A549 (cell line): Measurements from ENCODE around the gene DNAH5. TPM values are rescaled to one million over a fixed set of nuclear protein-coding genes. Genes with fewer than 3 reads are reported as not detected.

Experiments
- ATAC-seq, 2 experiments: fragments of 200-7000 bp in 1 of 2; fragments of >200 bp in 1 of 2; cut with Nextera tagmentation in 1 of 2; cut with Tn5 transposase in 1 of 2; 3 replicates each; pipeline versions ENCODE4 v1.8.0 to v1.9.1; 2018 to 2020; ENCODE audit warnings: mild to moderate bottlenecking in 1 of 2, moderate library complexity in 1 of 2
- CTCF ChIA-PET: fragments of 300-600 bp; sonication (Branson Sonifier 250); formaldehyde crosslinking; extraction: SDS; loops from one replicate; lab custom pipeline; 2021; ENCODE audit warnings: antibody characterized with exemption, inconsistent platforms; lab: Yijun Ruan, JAX
- POLR2A ChIA-PET: fragments of 350-600 bp; formaldehyde crosslinking; extraction: SDS; loops from one replicate; lab custom pipeline; 2021; ENCODE audit warnings: antibody characterized with exemption, inconsistent platforms; lab: Yijun Ruan, JAX
- DNase-seq, 2 experiments: peaks; one replicate each; pipeline versions ENCODE4 v3.0.0 to v3.0.0-alpha.2; 2011 to 2016; ENCODE audit warnings: low read depth in 1 of 2, low spot score in 1 of 2
- FAIRE-seq: peaks from 2 replicates; lab custom pipeline; 2011; peaks lifted over from hg19 to GRCh38; lab: Jason Lieb, UNC
- H3K27ac ChIP-seq, 2 experiments: fragments of >200 bp; sonication (Bioruptor Twin); formaldehyde crosslinking; 3 replicates each; pipeline ENCODE4 v1.5.1; 2016 to 2017
- H3K4me1 ChIP-seq: fragments of >200 bp; sonication (Bioruptor Twin); formaldehyde crosslinking; 3 replicates; pipeline ENCODE4 v1.6.1; 2016
- H3K4me2 ChIP-seq: fragments of >200 bp; sonication (Bioruptor Twin); formaldehyde crosslinking; 3 replicates; pipeline ENCODE4 v1.6.1; 2016
- H3K4me3 ChIP-seq: fragments of >200 bp; sonication (Bioruptor Twin); formaldehyde crosslinking; 3 replicates; pipeline ENCODE4 v1.5.1; 2016
- H3K9me3 ChIP-seq: fragments of >200 bp; sonication (Bioruptor Twin); formaldehyde crosslinking; 3 replicates; pipeline ENCODE4 v1.6.1; 2016
- BCL3 ChIP-seq: fragments of >200 bp; sonication (Bioruptor Twin); formaldehyde crosslinking; IDR thresholded peaks from 3 replicates; pipeline ENCODE4 v1.6.1; 2016
- CEBPB ChIP-seq, 2 experiments: fragments of >200 bp in 1 of 2; sonication (Bioruptor Twin) in 1 of 2; formaldehyde crosslinking in 1 of 2; IDR thresholded peaks; 2 replicates each; pipeline ENCODE4 v1.6.1; 2012 to 2016
- CHD2 ChIP-seq: fragments of 150-350 bp; IDR thresholded peaks from 2 replicates; pipeline ENCODE4 v1.6.1; 2014; ENCODE audit warnings: low read length; ENCODE audit not compliant: partially characterized antibody
- CHD4 ChIP-seq: fragments of 200-600 bp; sonication (generic); IDR thresholded peaks from 2 replicates; pipeline ENCODE4 v1.6.1; 2016; ENCODE audit warnings: antibody characterized with exemption, mild to moderate bottlenecking, borderline replicate concordance
- E2F6 ChIP-seq: IDR thresholded peaks from 2 replicates; pipeline ENCODE4 v1.6.1; 2012; ENCODE audit warnings: low read depth, borderline replicate concordance
- ELK1 ChIP-seq: fragments of 150-350 bp; IDR thresholded peaks from 2 replicates; pipeline ENCODE4 v1.6.1; 2014; ENCODE audit warnings: low read depth, mild to moderate bottlenecking, low read length
- EP300 ChIP-seq, 2 experiments: fragments of >200 bp; sonication (Bioruptor Twin); formaldehyde crosslinking; IDR thresholded peaks; 2 replicates in 1 of 2; 3 replicates in 1 of 2; pipeline ENCODE4 v1.6.1; 2016 to 2017
- FOSL2 ChIP-seq, 2 experiments: fragments of 450-650 bp in 1 of 2; fragments of >200 bp in 1 of 2; sonication (Bioruptor Twin) in 1 of 2; formaldehyde crosslinking; IDR thresholded peaks; 2 replicates each; pipeline versions ENCODE4 v1.5.0 to v1.6.1; 2016 to 2020; ENCODE audit warnings: mild to moderate bottlenecking in 1 of 2, moderate library complexity in 1 of 2
- GATA3 ChIP-seq: IDR thresholded peaks from 2 replicates; pipeline ENCODE4 v1.6.1; 2012; ENCODE audit warnings: borderline replicate concordance
- HOXB5 ChIP-seq: fragments of 250-450 bp; sonication (Bioruptor Pico); IDR thresholded peaks from 2 replicates; pipeline ENCODE4 v1.5.0; 2020; ENCODE audit warnings: mild to moderate bottlenecking, moderate library complexity
- JUNB ChIP-seq: fragments of >200 bp; sonication (Bioruptor Twin); formaldehyde crosslinking; IDR thresholded peaks from 2 replicates; pipeline ENCODE4 v1.6.1; 2016
- MAZ ChIP-seq: fragments of 150-350 bp; IDR thresholded peaks from 2 replicates; pipeline ENCODE4 v1.6.1; 2014; ENCODE audit warnings: antibody characterized with exemption, low read depth, low read length, borderline replicate concordance
- MYC ChIP-seq: IDR thresholded peaks from 2 replicates; pipeline ENCODE4 v1.6.1; 2012; ENCODE audit warnings: mild to moderate bottlenecking, inconsistent platforms, low read length, improper control_type of control experiment, borderline replicate concordance
- NR3C1 ChIP-seq: fragments of >200 bp; sonication (Bioruptor Twin); formaldehyde crosslinking; IDR thresholded peaks from 3 replicates; pipeline ENCODE4 v1.6.1; 2017
- POLR2A ChIP-seq: IDR thresholded peaks from 2 replicates; pipeline ENCODE4 v1.6.1; 2012; ENCODE audit warnings: mild to moderate bottlenecking, low read length
- RAD21 ChIP-seq, 2 experiments: fragments of >200 bp in 1 of 2; sonication (Bioruptor Twin) in 1 of 2; formaldehyde crosslinking in 1 of 2; IDR thresholded peaks in 1 of 2; conservative IDR thresholded peaks in 1 of 2; 2 replicates in 1 of 2; 3 replicates in 1 of 2; pipeline ENCODE4 v1.6.1; 2012 to 2018; ENCODE audit warnings: inconsistent platforms in 1 of 2
- RCOR1 ChIP-seq: fragments of 150-350 bp; IDR thresholded peaks from 2 replicates; pipeline ENCODE4 v1.6.1; 2014; ENCODE audit warnings: antibody characterized with exemption, low read length, low read depth
- RFX5 ChIP-seq: fragments of 450-650 bp; IDR thresholded peaks from 2 replicates; pipeline ENCODE4 v1.7.1; 2014; ENCODE audit warnings: antibody characterized with exemption, mild to moderate bottlenecking, moderate library complexity
- SMC3 ChIP-seq: fragments of >200 bp; sonication (Bioruptor Twin); formaldehyde crosslinking; IDR thresholded peaks from 3 replicates; pipeline ENCODE4 v1.6.1; 2018; ENCODE audit warnings: inconsistent platforms
- SREBF2 ChIP-seq: fragments of 450-650 bp; IDR thresholded peaks from 2 replicates; pipeline ENCODE4 v1.6.1; 2014; ENCODE audit warnings: mild to moderate bottlenecking, moderate library complexity
- TP53 ChIP-seq: fragments of 250-450 bp; sonication (Bioruptor Pico); IDR thresholded peaks from 2 replicates; pipeline ENCODE4 v1.5.0; 2021; ENCODE audit warnings: mild to moderate bottlenecking, moderate library complexity
- USF2 ChIP-seq: fragments of 450-650 bp; IDR thresholded peaks from 2 replicates; pipeline ENCODE4 v1.6.1; 2014; ENCODE audit warnings: antibody characterized with exemption
- ZC3H11A ChIP-seq: fragments of 450-650 bp; IDR thresholded peaks from 2 replicates; pipeline ENCODE4 v1.6.1; 2014; ENCODE audit warnings: antibody characterized with exemption, mild to moderate bottlenecking
- ZFP36 ChIP-seq: fragments of 450-650 bp; IDR thresholded peaks from 2 replicates; pipeline ENCODE4 v1.6.1; 2014; ENCODE audit warnings: borderline replicate concordance; ENCODE audit not compliant: partially characterized antibody
- WGBS: methylation state at CpG from one replicate; pipeline ENCODE4 v1.1.6; 2017; ENCODE audit errors: missing lambda C conversion rate; 5-methylcytosine and 5-hydroxymethylcytosine counted together
- polyA plus RNA-seq, 4 experiments: library from polyadenylated mRNA; depleted of rRNA in 3 of 4; stranded (reverse); fragments of >200 nt; fragmentation: RNase III in 1 of 4; extraction: RNeasy Plus Mini Kit Qiagen cat#74134 plus additional on column Dnase treatment in 1 of 4; gene quantifications; 2 replicates in 3 of 4; 3 replicates in 1 of 4; pipeline ENCODE4 v1.2.3, GENCODE V29; 2011 to 2017

The DNAH5 gene
- polyA plus RNA-seq, 2 of the 4 experiments (the other 2 are of a cell fraction), result 0.15 to 1.0 TPM

GRCh38 chr5:13783726-13784125 is 160.8 kb downstream of the DNAH5 start:
- ChIA-PET POLR2A (no interaction called here), CTCF (no interaction called here)

GRCh38 chr5:13780081-13780480 is 164.4 kb downstream of the DNAH5 start:
- DNase-seq (no peak), ATAC-seq (no peak), FAIRE-seq (no peak)
- Histone ChIP-seq H3K9me3 (no peaks in the 10 kb centered on the region), H3K4me1 (no peaks in the 10 kb centered on the region), H3K4me2 (no peak overlapping the region), H3K27ac (no peak overlapping the region), H3K4me3 (no peak overlapping the region)
- 87% methylated on average over 1 of the region's 1 CpG for WGBS
- ChIA-PET CTCF (interaction anchor here (1.1 kb wide), 1 partner anchor 11 kb away, joined by 3 read pairs; no protein-coding TSS in a partner anchor), POLR2A (no interaction called here)
- TF ChIP-seq E2F6 (no peak), NR3C1 (no peak), FOSL2 (IDR thresholded peaks at IDR 0.05) (no peak), FOSL2 (CRISPR knock-in tag; IDR thresholded peaks at IDR 0.05) (no peak), EP300 (IDR thresholded peaks at IDR 0.05) (no peak), JUNB (no peak), MAZ (no peak), CEBPB (IDR thresholded peaks at IDR 0.05) (no peak), CHD4 (no peak), BCL3 (no peak), ZFP36 (no peak), RFX5 (no peak), CHD2 (no peak), RCOR1 (no peak), GATA3 (no peak), SMC3 (no peak), MYC (no peak), ELK1 (no peak), POLR2A (no peak), TP53 (CRISPR knock-in tag) (no peak), ZC3H11A (no peak)

More at GRCh38 chr5:13783726-13784125, 160.8 kb downstream of the DNAH5 start:
- Histone ChIP-seq H3K9me3 (no peaks in the 10 kb centered on the region), H3K4me2 (no peak overlapping the region), H3K4me3 (no peak overlapping the region), H3K27ac (no peak overlapping the region), H3K4me1 (no peaks in the 10 kb centered on the region)
- ATAC-seq, result no peak
- no peak for DNase-seq
- no peak for TF ChIP-seq HOXB5
- TF ChIP-seq RAD21 (conservative IDR thresholded peaks at IDR 0.05 in 1 of 2, IDR thresholded peaks at IDR 0.05 in 1 of 2), result no peak
- no peak for TF ChIP-seq SREBF2
- no peak for TF ChIP-seq USF2
- TF ChIP-seq TP53 (CRISPR knock-in tag), result no peak
- WGBS, result 72% methylated on average over 10 of the region's 10 CpGs
- FAIRE-seq, result no peak
